Lower lobe of right lung (tissue), 2 donors: ENCODE data around the gene HMCN2. TPM values are rescaled to one million over a fixed set of nuclear protein-coding genes. Genes with fewer than 3 reads are reported as not detected.

Source experiments
- ATAC-seq, 2 donors: fragments of 200-7000 bp; cut with Tn5 transposase; one replicate each; pipeline ENCODE4 v1.9.1; 2020 to 2022; ENCODE audit warnings: mild to moderate bottlenecking in 2 of 2, moderate library complexity in 2 of 2
- DNase-seq: peaks from one replicate; pipeline ENCODE4 v3.0.0-alpha.2; 2020
- H3K27ac ChIP-seq: fragments of 200-600 bp; one replicate; pipeline ENCODE4 v1.8.0; 2022
- H3K27me3 ChIP-seq: fragments of 200-600 bp; one replicate; pipeline ENCODE4 v1.8.0; 2022; ENCODE audit warnings: low read depth
- H3K36me3 ChIP-seq: fragments of 200-600 bp; one replicate; pipeline ENCODE4 v1.8.0; 2022; ENCODE audit warnings: mild to moderate bottlenecking
- H3K4me1 ChIP-seq: fragments of 200-600 bp; one replicate; pipeline ENCODE4 v1.8.0; 2022
- H3K4me3 ChIP-seq: fragments of 200-600 bp; one replicate; pipeline ENCODE4 v1.8.0; 2022; ENCODE audit warnings: mild to moderate bottlenecking
- H3K9me3 ChIP-seq: fragments of 200-600 bp; one replicate; pipeline ENCODE4 v1.8.0; 2022
- CTCF ChIP-seq: fragments of 200-600 bp; IDR thresholded peaks from one replicate; pipeline ENCODE4 v1.8.0; 2022; ENCODE audit warnings: antibody characterized with exemption, mild to moderate bottlenecking
- intact Hi-C: fragments of 100-400 bp; cut with DNase I; formaldehyde crosslinking; loops from one replicate; pipeline ENCODE4 v1.11.0; 2022
- total RNA-seq: library from RNA; stranded (reverse); fragmentation: NEBNext Ultra II Directional; extraction: Animal tissue kit (Norgen Biotek cat#: 25700); gene quantifications from one replicate; pipeline ENCODE4 v1.2.1, GENCODE V29; 2021
- donor health status: DM: no; HTN: yes; CAD: no; lungs with severe emphysema.

The HMCN2 gene
- total RNA-seq, 1 donor from 2014 or later: 4.7 TPM

DNA sequence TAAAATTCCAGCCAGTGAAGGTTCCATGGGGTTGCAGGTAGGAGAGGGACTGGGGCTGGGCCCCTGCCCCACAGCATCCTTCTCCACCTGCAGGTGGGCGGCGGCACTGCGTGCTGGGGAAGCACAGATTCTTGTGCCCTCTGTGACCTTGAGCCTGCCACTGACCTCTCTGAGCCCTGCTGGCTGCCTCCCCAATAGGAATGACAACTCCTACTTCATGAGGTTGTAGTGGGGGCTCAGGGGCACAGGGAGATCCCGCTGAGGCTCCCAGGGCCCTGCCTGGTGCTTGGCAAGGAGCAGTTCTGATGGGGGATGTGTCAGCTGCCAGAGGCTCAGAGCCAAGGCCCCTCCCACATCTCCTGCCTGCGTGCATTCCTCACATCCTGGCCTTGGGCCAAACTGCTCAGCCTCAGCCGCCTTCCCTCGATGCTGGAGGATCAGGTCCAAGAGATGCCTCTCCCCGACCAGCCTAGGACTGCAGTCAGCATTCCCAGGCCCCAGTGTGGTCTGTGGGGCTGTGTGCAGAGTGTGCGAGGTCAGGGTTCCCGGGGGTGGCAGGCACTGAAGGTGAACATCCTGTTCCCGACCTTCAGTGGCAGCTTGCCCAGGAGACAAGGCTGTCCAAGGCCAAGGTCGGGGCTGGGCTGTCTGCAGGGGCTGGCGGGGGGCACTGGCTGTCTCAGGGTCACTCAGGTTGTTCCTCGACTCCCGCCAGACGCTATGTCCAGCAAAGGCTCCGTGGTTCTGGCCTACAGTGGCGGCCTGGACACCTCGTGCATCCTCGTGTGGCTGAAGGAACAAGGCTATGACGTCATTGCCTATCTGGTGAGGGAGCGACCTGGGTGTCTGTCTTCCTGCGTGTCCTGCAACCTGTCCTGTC lies 186.2 kb downstream of the HMCN2 start:
- peak overlapping the region; percentile 72 for H3K27ac ChIP-seq

GRCh38 chr9:130452835-130453234 lies 187.3 kb downstream of the HMCN2 start:
- TF ChIP-seq CTCF: no peak
- intact Hi-C loops: no loop called here
- peaks cover 53% of the 10 kb centered on the region for H3K4me1 ChIP-seq
- H3K9me3 ChIP-seq: no peaks in the 10 kb centered on the region
- no peaks in the 10 kb centered on the region for H3K36me3 ChIP-seq
- H3K4me3 ChIP-seq: no peak overlapping the region
- no peak overlapping the region for H3K27ac ChIP-seq
- ATAC-seq (no peak), DNase-seq (no peak)
- H3K27me3 ChIP-seq: no peaks in the 10 kb centered on the region

More for the DNA sequence above, 186.2 kb downstream of the HMCN2 start:
- Histone ChIP-seq H3K4me3 (peak overlapping the region; percentile 17), H3K27me3 (no peaks in the 10 kb centered on the region), H3K9me3 (no peaks in the 10 kb centered on the region), H3K4me1 (peaks cover 64% of the 10 kb centered on the region), H3K36me3 (no peaks in the 10 kb centered on the region)
- DNase-seq: peak; percentile 86
- ATAC-seq: peak; percentile 77 to 81
- intact Hi-C loops: no loop called here
- TF ChIP-seq CTCF: peak; percentile 43

DNA sequence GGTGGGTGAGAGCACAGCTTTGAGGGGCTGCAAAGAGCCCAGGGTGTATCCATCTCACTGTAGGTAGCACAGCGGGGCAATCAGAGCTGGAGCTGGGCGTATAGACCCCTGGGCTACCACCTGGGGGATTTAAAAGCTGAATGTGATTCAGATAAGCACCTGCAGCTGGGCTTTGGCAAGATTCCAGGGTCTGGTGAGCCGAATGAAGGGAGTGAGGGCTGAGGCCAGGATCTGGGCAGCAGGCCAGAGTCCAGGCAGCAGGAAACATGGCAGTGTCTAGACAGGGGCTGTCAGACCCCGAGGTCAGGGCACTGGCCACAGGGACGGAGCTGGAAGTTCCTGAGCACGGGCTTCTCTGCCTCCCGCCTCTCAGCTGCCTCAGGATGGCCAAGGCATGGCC lies 187.9 kb downstream of the HMCN2 start:
- no peak for ATAC-seq
- H3K9me3 ChIP-seq: no peaks in the 10 kb centered on the region
- intact Hi-C loops: no loop called here
- no peak overlapping the region for H3K27ac ChIP-seq
- H3K27me3 ChIP-seq: no peaks in the 10 kb centered on the region
- no peak overlapping the region for H3K4me3 ChIP-seq
- no peak for TF ChIP-seq CTCF
- DNase-seq: no peak
- peaks cover 46% of the 10 kb centered on the region for H3K4me1 ChIP-seq
- no peaks in the 10 kb centered on the region for H3K36me3 ChIP-seq

DNA sequence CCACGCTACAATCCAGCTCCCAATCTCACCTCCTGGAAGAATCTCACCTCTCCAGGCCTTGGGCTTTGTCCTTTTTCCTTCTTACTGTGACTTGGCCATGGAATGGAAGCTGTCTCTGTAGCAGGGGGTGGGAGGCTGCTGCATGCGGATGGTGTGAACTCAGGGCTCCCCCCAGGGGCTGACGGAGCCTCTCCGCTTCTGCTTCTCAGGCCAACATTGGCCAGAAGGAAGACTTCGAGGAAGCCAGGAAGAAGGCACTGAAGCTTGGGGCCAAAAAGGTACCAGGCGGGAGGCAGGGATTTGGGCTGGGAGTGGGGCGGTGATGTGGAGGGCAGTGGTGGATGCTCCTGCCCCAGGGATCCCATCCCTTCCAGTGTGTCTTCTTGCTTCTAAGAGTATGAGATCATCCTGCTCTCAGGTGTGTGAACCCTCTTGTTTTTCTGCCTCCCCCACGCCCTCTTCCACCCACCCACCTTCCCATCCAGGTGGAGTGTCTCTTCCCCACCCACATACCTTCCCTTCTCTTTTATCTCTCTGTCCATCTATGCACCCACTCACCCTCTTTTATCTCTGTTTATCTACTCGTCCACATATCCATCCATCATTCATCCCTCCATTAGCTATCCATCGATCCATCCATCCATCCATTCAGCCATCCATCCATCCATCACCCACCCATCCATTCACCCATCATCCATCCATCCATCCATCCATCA lies 188.7 kb downstream of the HMCN2 start:
- Histone ChIP-seq H3K27ac (no peak overlapping the region), H3K27me3 (no peaks in the 10 kb centered on the region), H3K36me3 (no peaks in the 10 kb centered on the region), H3K4me3 (no peak overlapping the region), H3K9me3 (no peaks in the 10 kb centered on the region), H3K4me1 (peaks cover 46% of the 10 kb centered on the region)
- ATAC-seq (no peak), DNase-seq (no peak)
- TF ChIP-seq CTCF: no peak
- intact Hi-C loops: no loop called here

- H3K4me3 ChIP-seq: no peak overlapping the region
- no peaks in the 10 kb centered on the region for H3K27me3 ChIP-seq
- intact Hi-C loops: no loop called here
- DNase-seq (no peak), ATAC-seq (no peak)
- no peak for TF ChIP-seq CTCF
- H3K36me3 ChIP-seq: no peaks in the 10 kb centered on the region
- no peaks in the 10 kb centered on the region for H3K9me3 ChIP-seq
- no peak overlapping the region for H3K27ac ChIP-seq
- H3K4me1 ChIP-seq: peaks cover 41% of the 10 kb centered on the region
Observed at GRCh38 chr9:130454812-130455325, 189.3 kb downstream of the HMCN2 start.
